ENCODE data around the gene NDUFAF8. TPM values are rescaled to one million over a fixed set of nuclear protein-coding genes. Genes with fewer than 3 reads are reported as not detected.

NDUFAF8 gene
- 10 to 100 TPM; 22.0 to 67.0 (median 34.3) TPM for total RNA-seq

GRCh38 chr17:81238815-81239713, at the start of gene NDUFAF8, which contains the start of gene TEPSIN:
Gene NDUFAF8 (plus strand): TSS chr17:81239318. CDS start chr17:81239364, 46 bp downstream.
Gene TEPSIN (minus strand): TSS chr17:81239055. CDS start chr17:81239033, 22 bp downstream.
- H3K9me3 ChIP-seq, result no peaks in the 10 kb centered on the region
- DNase-seq, result peak; percentile 87
- H3K4me3 ChIP-seq, result peak within 1 kb of the TSS; percentile 63 to 99 (median 81)
- no peaks in the 10 kb centered on the region for H3K27me3 ChIP-seq
- intact Hi-C loops (cut with DNase I), result no loop called here
- peaks cover 0 to 40% (median 0%) of the 10 kb centered on the region in 3 donors for H3K36me3 ChIP-seq
- peaks cover 27 to 59% (median 30%) of the 10 kb centered on the region in 3 donors for H3K4me1 ChIP-seq
- TF ChIP-seq CTCF (IDR thresholded peaks at IDR 0.05), result peak in 2 of 6 experiments; percentile 19 to 22
- peak in 3 of 4 donors; percentile 11 to 74 (median 53) for TF ChIP-seq POLR2A (IDR thresholded peaks at IDR 0.05)
- 0% methylated on average over 1 to 28 of the region's 100 CpGs for WGBS, 2 donors
- peak within 1 kb of the TSS; percentile 77 to 93 (median 88) for H3K27ac ChIP-seq

- intact Hi-C loops (cut with DNase I), result no loop called here
- TF ChIP-seq POLR2A (IDR thresholded peaks at IDR 0.05) (no peak), CTCF (IDR thresholded peaks at IDR 0.05) (no peak)
- 59% methylated on average over 7 of the region's 27 CpGs; no CpG with 5 or more reads in 1 of the 2 donors for WGBS, 2 donors
Observed at GRCh38 chr17:81189670-81190530, 49.2 kb upstream of the NDUFAF8 start.

DNA sequence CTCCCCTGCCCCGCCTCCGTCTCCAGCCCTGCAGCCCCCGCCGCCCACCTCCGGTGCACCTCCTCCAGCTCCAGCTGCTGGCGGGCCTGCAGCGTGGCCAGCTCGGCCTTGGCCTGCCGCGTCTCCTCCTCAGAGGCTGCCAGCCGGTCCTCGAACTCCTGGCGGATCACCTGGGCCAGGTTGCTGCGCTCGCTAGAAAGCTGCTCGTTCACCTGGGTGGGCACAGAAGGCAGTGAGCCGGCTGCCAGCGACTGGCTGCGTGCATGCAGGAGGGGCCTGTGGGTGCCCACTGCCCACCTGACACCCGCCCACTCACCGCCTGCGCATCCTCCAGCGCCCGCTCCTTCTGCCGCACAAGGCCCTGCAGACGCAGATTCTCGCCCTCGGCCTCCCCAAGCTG, 48.5 kb upstream of the NDUFAF8 start:
- 97 to 100% methylated on average over 5 to 6 of the region's 28 CpGs for WGBS, 2 donors
- Histone ChIP-seq H3K36me3 (peaks cover 0 to 25% (median 0%) of the 10 kb centered on the region in 3 donors), H3K4me1 (peaks cover 0 to 6% (median 0%) of the 10 kb centered on the region in 3 donors), H3K9me3 (no peaks in the 10 kb centered on the region), H3K27ac (no peak overlapping the region), H3K4me3 (no peak overlapping the region), H3K27me3 (peaks cover 0 to 8% (median 0%) of the 10 kb centered on the region in 4 donors)
- TF ChIP-seq POLR2A (IDR thresholded peaks at IDR 0.05), result no peak
- no peak for TF ChIP-seq CTCF (IDR thresholded peaks at IDR 0.05)
- DNase-seq, result no peak
- intact Hi-C loops (cut with DNase I), result no loop called here

More at GRCh38 chr17:81189670-81190530, 49.2 kb upstream of the NDUFAF8 start:
- H3K9me3 ChIP-seq, result no peaks in the 10 kb centered on the region
- H3K4me3 ChIP-seq, result no peak overlapping the region
- H3K27ac ChIP-seq, result no peak overlapping the region
- H3K36me3 ChIP-seq, result peaks cover 0 to 25% (median 0%) of the 10 kb centered on the region in 3 donors
- peaks cover 0 to 6% (median 0%) of the 10 kb centered on the region in 3 donors for H3K4me1 ChIP-seq
- DNase-seq, result no peak
- peaks cover 0 to 8% (median 0%) of the 10 kb centered on the region in 4 donors for H3K27me3 ChIP-seq

DNA sequence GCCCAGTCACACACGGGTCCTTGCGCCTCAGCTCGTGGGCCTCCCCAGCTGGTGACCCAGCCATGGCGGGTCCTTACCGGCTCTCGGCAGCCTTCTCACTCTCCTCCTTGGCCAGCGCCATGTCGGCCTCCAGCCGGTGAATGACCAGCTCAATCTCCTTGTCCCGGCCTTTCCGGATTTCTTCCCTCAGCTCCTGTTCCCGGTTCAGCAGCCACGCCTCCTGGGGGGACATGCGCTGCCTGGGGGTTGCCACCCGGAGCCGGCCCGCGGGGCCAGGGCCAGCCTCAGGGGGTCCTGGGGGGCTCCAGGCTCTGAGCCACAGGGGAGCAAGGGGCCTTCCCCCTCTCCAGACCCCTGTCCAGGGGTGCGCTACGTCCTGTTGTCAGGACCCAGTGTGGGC, 48.0 kb upstream of the NDUFAF8 start:
- TF ChIP-seq CTCF (IDR thresholded peaks at IDR 0.05), result no peak
- TF ChIP-seq POLR2A (IDR thresholded peaks at IDR 0.05), result no peak
- Histone ChIP-seq H3K4me3 (no peak overlapping the region), H3K27me3 (peaks cover 0 to 2% (median 0%) of the 10 kb centered on the region in 4 donors), H3K4me1 (peaks cover 0 to 6% (median 0%) of the 10 kb centered on the region in 3 donors), H3K27ac (no peak overlapping the region), H3K36me3 (peaks cover 0 to 25% (median 0%) of the 10 kb centered on the region in 3 donors), H3K9me3 (no peaks in the 10 kb centered on the region)
- whole genome bisulfite sequencing, 2 donors, result 98 to 100% methylated on average over 4 to 8 of the region's 20 CpGs
- no peak for DNase-seq
- intact Hi-C loops (cut with DNase I), result no loop called here

Measured in esophagus squamous epithelium (tissue), 5 donors.